Measurements from ENCODE around the gene MGRN1. TPM values are rescaled to one million over a fixed set of nuclear protein-coding genes. Genes with fewer than 3 reads are reported as not detected.

Gene MGRN1
- 10 to 100 TPM; 38.4 to 71.1 (median 61.0) TPM for polyA plus RNA-seq (ENCODE audit: insufficient read length in 4 of 4)

DNA sequence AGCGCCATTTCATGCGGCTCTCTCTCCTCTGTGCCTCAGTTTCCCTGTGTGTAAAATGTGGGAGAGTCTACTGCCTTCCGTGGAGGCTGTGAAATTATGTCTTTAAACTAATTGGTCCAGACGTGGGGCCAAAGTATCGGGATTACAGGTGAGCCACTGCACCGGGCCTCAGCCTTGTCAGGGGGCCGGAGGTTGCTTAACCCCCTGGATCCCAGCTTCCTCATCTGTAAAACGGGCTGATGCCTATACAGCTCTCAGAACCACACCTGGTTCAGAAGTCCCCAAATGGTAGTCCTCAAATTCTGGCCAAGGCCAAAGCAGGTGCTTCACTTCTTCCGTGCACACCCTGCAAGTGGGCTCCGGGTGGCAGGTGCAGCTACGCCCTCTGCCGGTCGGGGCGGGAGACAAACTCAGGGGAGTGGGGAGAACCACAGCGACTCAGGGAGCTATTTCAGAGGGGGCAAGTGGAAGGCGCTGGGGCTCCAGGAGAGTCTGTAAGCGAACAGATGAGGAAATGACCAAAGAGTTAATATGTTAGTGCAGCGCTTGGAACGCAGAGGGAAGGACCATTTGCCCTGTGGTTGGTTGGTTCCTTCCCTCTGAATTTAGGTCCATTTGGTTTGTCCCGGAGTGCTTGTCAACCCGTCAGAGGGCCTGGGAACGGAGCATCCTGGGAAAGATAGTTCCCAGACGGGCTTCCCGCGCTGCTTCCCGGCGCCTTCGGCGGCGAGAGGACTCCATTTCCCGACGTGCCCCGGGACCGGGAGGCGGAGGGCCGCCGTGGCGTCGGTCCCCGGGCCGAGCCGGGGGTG, at the start of gene MGRN1:
TSS of gene MGRN1 (plus strand) at position 812 of the 812 bp plus-strand sequence. CDS start 135 bp downstream, outside the sequence.
- DNase-seq (ENCODE audit: low read depth in 4 of 4, low spot score in 2 of 4), result peak; percentile 96

DNA sequence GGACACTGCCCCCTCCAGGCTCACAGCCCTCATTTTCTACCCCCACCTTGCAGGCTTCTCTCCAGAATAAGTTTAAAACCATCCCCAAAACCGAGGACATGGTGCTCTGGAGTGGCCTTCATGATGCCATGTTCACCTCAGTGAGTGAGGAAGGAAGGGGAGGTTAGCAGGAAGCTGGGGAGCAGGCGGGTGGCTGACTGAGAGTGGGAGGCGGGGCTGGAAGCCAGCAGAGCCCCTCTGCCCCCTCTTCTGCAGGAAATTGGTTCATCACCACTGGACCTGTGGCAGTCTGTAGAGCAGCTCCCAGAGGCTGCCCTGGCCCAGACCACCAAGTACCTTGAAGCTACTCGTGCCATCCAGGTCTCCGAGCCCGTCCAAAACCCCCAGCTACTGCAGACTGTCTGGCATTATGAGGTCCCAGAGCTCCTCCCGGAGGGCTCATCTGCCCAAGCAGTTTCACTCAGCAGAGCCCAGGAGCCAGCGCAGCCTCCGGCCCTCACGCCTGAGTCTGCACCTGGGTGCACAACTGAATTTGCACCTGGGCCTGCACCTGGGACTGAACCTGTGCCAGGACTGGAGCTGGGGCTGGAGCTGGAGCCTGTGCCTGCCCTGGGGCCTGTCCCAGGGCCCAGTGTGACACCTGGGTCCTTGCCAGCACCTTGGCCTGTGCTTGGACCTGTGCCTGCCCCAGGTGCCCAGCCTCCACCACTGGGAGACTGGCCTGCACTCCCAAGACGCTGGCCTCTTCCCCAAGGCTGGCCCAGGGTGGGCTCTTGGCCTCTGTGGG, 49.5 kb upstream of the MGRN1 start:
- DNase-seq (ENCODE audit: low read depth in 4 of 4, low spot score in 2 of 4), result no peak

DNA sequence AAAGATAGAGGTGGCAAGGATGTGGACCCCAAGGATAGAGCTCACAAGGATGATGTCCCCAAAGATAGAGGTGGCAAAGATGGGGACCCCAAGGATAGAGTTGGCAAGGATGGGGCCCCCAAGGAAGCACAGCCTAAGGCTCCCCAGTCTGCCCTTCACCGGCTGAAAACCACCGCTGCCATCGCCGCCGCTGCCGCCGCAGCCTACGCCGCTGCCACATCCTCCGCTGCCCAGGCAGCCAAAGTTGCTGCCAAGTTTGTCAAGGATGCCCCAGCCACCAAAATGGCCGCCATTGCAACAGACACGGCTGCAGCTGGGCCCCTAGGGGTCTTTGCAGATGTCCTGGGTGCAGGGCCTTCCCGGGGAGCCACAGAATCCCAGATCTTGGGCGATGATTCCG, 48.6 kb upstream of the MGRN1 start:
- no peak for DNase-seq (ENCODE audit: low read depth in 4 of 4, low spot score in 2 of 4)

DNA sequence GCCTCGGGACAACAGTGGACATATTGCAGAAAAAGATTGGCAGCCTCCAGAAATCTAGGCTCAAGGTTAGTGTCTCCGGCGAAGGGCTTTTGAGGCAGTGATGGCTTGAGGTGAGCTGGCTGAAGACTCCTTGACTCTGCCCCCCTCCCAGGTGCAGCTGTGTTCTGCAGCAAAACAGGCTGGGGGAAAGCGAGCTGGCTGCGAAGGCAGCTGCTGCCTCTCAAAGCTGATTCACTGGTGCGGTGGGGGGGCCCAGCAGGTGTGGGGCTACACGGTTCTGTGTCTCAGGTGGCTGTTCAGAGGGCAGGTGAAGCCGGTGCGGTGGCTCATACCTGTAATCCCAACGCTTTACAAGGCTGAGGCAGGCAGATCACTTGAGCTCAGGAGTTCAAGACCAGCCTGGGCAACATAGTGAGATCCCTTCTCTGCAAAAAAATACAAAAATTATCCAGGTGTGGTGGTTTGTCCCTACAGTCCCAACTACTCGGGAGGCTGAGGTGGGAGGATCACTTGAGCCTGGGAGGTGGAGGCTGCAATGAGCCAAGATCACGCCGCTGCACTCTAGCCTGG, 45.6 kb upstream of the MGRN1 start:
- no peak for DNase-seq (ENCODE audit: low read depth in 4 of 4, low spot score in 2 of 4)

DNA sequence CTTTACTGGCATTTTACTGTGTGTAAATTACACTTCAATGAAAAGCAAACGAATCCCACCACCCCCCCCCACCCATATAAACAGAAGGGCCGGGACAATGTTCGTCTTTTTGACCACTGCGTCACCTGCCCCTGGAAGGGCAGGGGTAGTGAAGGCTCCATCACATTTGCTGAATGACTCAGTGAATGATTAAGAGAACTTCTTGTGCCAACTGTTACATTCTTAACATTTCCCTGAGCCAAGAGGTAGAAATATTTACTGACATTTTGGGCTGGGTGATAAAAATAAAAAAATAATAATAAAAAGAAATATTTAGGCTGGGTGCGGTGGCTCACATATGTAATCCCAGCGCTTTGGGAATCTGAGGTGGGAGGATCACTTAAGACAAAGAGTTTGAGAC, 44.4 kb upstream of the MGRN1 start:
- no peak for DNase-seq (ENCODE audit: low read depth in 4 of 4, low spot score in 2 of 4)

DNA sequence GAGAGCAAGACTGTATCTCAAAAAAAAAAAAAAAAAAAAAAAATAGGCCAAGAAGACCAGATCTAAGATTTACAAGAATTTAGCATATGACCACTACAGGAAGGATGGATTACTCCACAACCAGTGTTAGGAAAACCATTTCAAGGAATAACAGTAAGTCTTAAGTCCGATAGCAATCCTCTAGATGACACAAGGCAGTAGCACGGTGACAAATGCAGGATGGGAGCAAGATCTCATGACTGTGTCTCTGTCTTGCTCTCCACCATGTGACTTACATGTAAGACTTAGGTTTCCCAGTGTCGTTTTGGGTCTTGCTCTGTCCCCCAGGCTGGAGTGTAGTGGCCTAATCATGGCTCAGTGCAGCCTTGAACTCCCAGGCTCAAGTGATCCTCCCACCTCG, 40.7 kb upstream of the MGRN1 start:
- no peak for DNase-seq (ENCODE audit: low read depth in 4 of 4, low spot score in 2 of 4)

DNA sequence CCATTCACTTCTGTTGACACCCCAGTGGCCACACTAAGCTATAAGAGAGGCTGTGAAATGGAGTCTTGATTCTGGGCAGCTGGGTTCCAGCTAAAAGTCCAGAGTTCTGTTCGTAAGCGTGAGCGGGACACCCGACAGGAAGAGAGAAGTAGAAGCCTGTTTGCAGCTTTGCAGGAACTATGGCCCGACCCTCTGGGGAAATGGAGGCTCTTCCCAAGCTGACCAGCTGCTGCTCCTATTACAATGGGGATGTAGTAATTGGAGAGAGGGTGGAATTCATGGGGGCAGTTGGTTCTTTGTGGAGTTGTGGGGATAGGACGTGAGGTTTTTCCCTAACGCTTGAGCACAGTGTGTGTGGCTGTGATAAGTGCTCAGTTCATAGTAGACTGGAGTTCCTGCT, 38.3 kb upstream of the MGRN1 start:
- DNase-seq (ENCODE audit: low read depth in 4 of 4, low spot score in 2 of 4), result no peak

DNA sequence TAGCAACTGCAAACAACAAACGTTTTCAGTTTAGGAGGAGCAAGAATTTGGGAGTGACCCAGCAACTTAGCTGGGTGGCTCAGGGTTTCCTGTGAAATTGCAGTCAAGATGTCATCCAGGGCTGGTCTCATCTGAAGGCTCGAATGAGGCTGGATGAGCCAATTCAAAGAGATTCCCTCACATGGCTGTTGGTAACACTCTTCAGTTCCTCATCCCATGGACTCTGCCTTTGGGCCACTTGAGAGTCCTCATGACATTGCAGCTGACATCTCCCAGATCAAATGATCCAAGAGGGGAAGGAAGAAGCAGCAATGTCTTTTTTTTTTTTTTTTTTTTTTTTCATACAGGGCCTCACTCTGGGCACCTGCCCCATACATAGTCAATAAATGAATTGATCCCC, 36.2 kb upstream of the MGRN1 start:
- DNase-seq (ENCODE audit: low read depth in 4 of 4, low spot score in 2 of 4), result no peak

DNA sequence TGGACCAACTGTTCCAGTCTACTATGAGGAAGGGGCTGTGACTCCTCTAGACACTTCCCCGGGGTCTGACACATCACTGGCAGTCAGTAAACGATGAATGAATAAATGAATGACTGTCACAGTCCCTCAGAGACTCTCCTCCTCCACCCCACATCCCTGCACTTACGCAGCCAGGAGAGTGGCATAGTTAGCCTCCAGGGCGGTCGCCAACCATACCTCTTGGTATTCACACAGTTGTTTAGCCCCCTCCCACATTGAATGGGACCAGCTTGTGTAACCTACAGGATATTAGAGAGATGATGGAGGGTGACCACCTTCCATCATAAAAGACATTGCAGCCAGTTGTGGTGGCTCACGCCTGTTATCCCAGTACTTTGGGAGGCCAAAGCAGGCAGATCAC, 35.7 kb upstream of the MGRN1 start:
- no peak for DNase-seq (ENCODE audit: low read depth in 4 of 4, low spot score in 2 of 4)

DNA sequence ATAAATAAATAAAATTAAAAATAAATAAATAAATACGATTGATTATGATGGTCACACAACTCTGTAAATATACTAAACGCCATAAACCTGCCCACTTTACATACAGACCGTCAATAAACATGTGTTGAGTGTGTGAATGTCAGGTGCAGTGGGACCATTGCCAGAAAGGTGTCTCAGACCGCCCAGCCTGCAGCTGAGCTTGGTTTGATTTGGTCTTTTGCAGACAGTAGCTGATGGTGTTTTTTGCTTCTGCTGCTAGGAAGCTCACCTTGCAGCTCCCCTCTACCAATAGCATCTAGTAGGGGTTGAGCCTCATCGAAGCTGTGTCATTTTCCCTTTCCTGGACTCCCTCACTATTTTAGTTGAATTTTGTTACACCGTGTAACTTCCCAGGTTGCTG, 33.4 kb upstream of the MGRN1 start:
- no peak for DNase-seq (ENCODE audit: low read depth in 4 of 4, low spot score in 2 of 4)

DNA sequence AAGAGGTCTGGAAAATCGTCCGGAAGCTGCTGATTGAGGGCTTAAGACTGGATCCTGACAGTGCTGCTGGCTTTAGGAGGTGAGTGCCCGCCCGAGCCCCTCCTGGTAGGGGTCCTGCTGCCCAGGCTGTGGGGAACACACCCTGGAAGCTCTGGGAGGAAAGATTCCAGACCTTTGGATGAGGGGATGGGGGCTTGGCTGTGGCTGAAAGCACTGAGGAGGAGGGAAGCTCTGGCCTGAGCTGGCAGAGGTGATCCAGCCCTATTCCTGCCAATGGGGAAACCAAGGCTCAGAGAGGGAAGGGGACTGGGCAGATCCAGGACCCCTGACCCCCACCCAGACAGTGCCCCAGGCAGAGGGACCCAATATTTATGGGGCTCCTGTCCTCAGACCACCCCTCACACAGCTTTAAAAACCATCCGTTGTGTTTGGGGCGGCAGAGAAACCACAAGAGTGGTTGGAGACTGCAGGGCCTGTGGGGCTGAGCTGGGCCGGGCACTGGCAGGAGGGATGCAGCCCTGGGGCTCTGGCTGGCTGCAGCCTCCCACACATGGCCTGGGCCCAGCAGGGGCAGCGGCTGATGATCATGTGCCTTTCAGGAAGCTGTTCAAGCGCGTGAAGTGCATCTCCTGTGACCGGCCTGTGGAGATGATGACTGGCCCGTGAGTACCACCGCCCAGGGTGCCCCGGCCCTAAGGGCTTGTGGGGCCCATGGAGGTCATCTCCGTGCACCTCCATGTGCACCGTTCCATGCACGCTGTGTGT, 32.7 kb upstream of the MGRN1 start:
- DNase-seq (ENCODE audit: low read depth in 4 of 4, low spot score in 2 of 4), result no peak

DNA sequence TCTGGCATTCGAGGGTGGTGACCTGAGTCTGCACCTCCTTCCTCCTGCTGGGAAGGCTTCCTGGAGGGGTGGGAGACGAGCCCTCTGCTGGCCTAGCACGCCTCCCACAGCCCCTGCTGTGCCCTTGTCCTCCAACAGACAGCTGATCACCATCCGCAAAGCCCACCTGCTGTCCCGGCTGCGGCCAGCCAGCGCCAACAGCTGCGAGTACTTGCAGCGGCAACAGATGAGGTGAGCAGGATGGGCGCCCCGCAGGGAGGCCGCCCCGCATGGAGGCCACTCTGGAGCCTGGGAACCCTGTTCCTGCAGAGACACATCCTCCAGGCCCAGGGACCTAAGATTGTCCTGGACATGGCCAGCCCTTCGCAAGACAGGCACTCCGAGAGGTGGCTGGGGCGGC, 31.5 kb upstream of the MGRN1 start:
- DNase-seq (ENCODE audit: low read depth in 4 of 4, low spot score in 2 of 4), result no peak

DNA sequence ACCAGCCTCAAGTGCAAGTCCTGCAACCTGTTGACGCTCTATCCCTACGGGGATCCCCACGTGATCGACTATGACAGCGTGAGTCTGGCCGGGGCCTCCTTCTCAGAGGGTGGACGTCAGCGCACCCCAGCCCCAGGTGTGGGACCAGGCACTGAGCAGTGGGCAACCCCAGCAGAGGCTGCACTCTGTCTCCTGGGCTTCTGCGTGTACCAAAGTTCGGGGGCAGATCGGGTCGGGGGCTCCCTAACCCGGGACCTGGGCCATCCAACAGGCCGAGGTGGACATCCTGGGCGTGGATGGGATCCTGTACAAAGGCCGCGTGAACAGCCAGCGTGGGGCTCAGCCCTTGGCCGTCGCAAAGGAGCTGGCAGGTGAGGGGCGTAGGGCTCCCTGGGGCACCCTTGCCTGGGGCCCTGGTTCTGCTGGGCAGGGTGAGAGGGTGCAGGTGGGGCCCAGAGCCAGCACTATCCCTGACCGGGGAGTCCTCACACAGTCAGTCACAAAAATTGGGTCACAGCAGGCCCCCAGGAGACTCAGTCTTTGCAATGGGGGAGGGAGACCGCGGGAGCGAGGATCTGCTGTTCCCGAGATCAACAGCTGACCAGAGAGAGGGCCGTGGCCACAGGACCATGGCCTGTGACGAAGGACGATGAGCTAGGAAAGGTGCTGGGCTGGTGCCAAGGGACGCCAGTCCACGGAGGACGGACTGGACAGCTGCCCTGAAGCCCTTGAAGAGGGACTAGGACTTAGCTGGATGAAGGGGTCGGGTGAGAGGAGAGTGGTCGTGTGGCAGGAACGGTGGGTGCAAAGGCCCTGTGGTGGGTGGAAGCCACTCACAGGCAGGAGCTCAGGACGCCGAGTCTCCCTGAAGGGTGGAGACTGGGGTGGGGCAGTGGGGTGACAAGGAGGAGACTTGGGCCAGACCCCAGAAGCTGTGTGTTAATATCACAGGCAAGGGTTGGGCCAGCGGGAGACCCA, 29.9 kb upstream of the MGRN1 start:
- DNase-seq (ENCODE audit: low read depth in 4 of 4, low spot score in 2 of 4), result no peak

DNA sequence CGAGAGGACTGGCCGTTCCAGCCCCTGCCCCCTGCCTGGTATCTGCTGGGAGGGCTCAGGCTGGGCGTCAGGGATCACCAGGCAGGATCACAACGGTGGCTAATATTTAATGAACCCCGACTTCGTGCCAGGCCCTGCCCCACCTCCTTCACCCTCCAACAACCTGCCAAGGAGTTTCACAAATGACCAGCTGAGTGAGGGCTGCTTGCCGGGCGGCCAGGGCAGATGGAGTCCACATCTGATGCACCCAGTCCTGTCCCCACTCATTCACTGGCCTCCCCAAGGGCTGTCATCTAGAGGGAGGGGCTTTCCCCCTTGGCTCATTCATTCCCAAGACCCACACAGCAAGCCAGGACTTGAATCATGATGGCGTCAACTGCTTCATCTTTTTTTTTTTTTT, 27.5 kb upstream of the MGRN1 start:
- DNase-seq (ENCODE audit: low read depth in 4 of 4, low spot score in 2 of 4), result no peak

DNA sequence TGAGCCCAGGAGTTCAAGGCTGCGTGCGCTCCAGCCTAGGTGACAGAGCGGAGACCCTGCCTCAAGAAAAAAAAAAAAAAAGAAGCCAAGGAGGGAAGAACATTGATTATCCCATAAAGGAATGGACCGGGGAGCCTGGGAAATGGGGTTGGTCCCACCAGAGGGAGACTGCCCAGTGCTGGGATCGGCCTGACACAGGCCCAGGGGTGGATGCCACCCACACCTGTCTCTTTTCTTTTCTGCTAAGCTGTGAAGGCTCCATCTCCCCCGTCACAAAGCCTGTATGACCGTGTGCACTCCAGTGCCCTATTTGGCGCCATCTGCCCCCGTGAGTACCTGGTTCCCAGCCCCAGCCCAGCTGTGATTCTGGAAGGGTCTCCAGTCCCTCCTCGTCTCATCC, 25.6 kb upstream of the MGRN1 start:
- DNase-seq (ENCODE audit: low read depth in 4 of 4, low spot score in 2 of 4), result no peak

DNA sequence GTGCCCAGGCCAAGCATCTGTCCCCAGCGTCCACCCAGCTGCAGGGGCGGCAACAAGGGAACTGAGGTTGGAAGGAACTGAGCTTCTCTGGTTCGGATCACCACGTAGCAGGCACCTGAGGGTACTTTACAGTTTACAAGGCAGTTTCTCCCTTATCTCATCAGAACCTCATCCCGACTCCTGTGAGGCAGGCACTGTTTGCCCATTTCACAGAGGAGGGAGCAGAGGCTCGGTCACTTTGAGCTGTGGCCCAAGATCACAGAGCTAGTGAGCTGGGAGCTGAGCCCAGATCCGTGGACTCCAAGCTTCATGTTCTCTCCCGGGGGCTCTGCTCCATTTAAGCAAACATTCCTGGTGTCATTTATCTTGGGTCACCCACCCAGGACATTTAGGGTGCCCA, 25.1 kb upstream of the MGRN1 start:
- no peak for DNase-seq (ENCODE audit: low read depth in 4 of 4, low spot score in 2 of 4)

DNA sequence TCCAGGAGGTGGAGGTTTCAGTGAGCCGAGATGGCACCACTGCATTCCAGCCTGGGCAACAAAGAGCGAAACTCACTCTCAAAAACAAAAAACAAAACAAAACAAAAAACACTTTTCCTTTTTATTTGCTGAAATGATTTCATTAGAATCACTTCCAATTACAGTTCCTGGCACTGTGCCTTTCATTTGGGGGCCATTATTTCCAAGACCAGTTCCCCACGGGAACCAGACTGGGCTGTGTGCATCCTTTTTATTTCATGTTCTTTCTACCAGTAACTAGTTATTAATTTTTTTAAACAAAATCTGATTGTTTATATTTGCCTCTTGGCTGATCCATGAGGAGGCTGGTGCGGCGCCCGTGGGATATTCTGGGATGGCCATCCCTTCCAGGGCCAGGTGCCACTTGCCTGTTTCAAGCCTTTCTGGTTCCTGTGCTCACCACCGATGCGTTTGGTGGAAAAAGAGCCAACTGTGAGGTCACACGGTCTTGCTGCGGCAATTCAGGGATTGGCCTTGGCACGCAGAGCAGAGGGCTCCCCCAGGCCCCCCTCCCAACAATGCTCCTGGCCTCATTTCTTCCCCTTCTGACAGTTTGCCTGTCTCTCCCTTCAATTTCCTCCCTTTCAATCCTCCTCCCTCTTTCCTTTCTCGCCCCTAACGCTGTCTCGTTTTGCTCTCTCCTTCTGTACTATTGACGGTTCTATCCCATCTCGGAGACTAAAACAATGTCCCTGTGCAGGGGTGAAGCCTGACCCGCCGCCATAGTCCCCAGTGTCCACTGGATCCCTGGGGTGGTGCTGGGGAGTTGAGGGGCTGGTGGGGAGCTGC, 23.4 kb upstream of the MGRN1 start:
- DNase-seq (ENCODE audit: low read depth in 4 of 4, low spot score in 2 of 4), result no peak

DNA sequence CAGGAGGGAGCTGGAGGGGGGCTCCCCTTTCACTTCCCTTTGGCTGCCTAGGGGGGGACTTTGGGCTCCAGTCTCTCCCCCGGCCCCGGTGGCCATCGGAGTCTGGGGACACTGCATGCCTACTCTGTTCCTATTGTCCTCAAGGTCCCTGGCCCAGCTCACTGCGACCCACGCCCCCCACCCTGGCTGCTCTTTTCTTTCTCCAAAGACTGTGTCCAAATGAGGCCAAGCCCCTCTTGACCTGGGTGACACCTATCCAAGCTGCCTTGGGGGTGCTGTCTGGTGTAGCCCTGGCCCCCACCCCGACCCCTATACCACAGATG, 22.8 kb upstream of the MGRN1 start:
- no peak for DNase-seq (ENCODE audit: low read depth in 4 of 4, low spot score in 2 of 4)

DNA sequence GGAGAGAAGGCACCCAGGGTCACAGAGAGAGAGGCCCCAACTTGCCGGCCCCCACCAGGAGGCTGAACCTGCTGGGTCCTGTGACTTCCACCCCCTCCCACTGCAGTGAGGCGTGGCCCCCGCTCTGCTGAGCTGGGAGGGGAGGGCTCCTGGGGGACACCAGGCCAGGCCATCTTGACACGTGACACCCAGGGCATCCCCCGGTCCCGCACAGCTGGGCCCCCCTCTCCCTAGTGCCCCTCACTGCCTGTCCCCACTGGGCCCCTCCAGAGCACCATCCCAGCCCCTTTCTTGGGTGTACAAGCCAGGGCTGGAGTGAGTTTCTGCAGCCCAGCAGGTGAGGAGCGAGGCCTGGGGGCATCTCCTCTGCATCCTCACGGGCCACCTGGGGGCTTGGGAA, 22.3 kb upstream of the MGRN1 start:
- no peak for DNase-seq (ENCODE audit: low read depth in 4 of 4, low spot score in 2 of 4)
